Activated T-helper 17 cell treated with anti-CD3 and anti-CD28 coated beads, Interleukin-2, amount 50 U/mL, for 72 hours (primary cell): Measurements from ENCODE around the gene CNN2. TPM values are rescaled to one million over a fixed set of nuclear protein-coding genes. Genes with fewer than 3 reads are reported as not detected.

Source experiments
- ATAC-seq: fragments of 150-1000 bp; cut with Tn5 transposase; replicated peaks from 2 replicates; pipeline ENCODE4 v1.10.0; 2021; ENCODE audit warnings: mild to moderate bottlenecking, moderate library complexity
- H3K27ac Mint-ChIP-seq: one replicate; pipeline ENCODE4 v1.8.0; 2022; ENCODE audit warnings: mixed read lengths
- H3K27me3 Mint-ChIP-seq: one replicate; pipeline ENCODE4 v1.8.0; 2022; ENCODE audit warnings: mixed read lengths
- H3K36me3 Mint-ChIP-seq: one replicate; pipeline ENCODE4 v1.8.0; 2022; ENCODE audit warnings: low read depth, mild to moderate bottlenecking, mixed read lengths
- H3K4me1 Mint-ChIP-seq: one replicate; pipeline ENCODE4 v1.8.0; 2022; ENCODE audit warnings: mixed read lengths
- H3K4me3 Mint-ChIP-seq: one replicate; pipeline ENCODE4 v1.8.0; 2022; ENCODE audit warnings: mild to moderate bottlenecking, mixed read lengths
- H3K9me3 Mint-ChIP-seq: one replicate; pipeline ENCODE4 v1.8.0; 2022; ENCODE audit warnings: mixed read lengths
- total RNA-seq, 2 donors: library from RNA; stranded (reverse); gene quantifications; one replicate each; pipeline ENCODE4 v1.2.3, GENCODE V29; 2022

Gene CNN2
- total RNA-seq, 2 donors from 2014 or later, result 152 to 246 TPM

- H3K4me1 Mint-ChIP-seq, result peaks cover 5% of the 10 kb centered on the region
- H3K36me3 Mint-ChIP-seq, result peaks cover 6% of the 10 kb centered on the region
- no peak for ATAC-seq
- no peak overlapping the region for H3K4me3 Mint-ChIP-seq
- H3K9me3 Mint-ChIP-seq, result no peaks in the 10 kb centered on the region
- no peak overlapping the region for H3K27ac Mint-ChIP-seq
- H3K27me3 Mint-ChIP-seq, result peaks cover 17% of the 10 kb centered on the region
These were observed 23.1 kb upstream of the CNN2 start for GRCh38 chr19:1003283-1003682.

- ATAC-seq, result no peak
- peaks cover 10% of the 10 kb centered on the region for H3K27me3 Mint-ChIP-seq
- H3K27ac Mint-ChIP-seq, result no peak overlapping the region
- peaks cover 5% of the 10 kb centered on the region for H3K4me1 Mint-ChIP-seq
- no peaks in the 10 kb centered on the region for H3K9me3 Mint-ChIP-seq
- peaks cover under 1% of the 10 kb centered on the region for H3K36me3 Mint-ChIP-seq
- H3K4me3 Mint-ChIP-seq, result no peak overlapping the region
These were observed 22.1 kb upstream of the CNN2 start for GRCh38 chr19:1004204-1004802.

GRCh38 chr19:1004803-1005664 is 21.4 kb upstream of the CNN2 start:
- H3K27me3 Mint-ChIP-seq, result peaks cover 8% of the 10 kb centered on the region
- H3K36me3 Mint-ChIP-seq, result no peaks in the 10 kb centered on the region
- peaks cover 5% of the 10 kb centered on the region for H3K4me1 Mint-ChIP-seq
- no peak for ATAC-seq
- H3K27ac Mint-ChIP-seq, result no peak overlapping the region
- no peak overlapping the region for H3K4me3 Mint-ChIP-seq
- no peaks in the 10 kb centered on the region for H3K9me3 Mint-ChIP-seq

GRCh38 chr19:1006711-1007398 is 19.6 kb upstream of the CNN2 start:
- no peak for ATAC-seq
- Mint-ChIP-seq H3K9me3 (no peaks in the 10 kb centered on the region), H3K27ac (no peak overlapping the region)

GRCh38 chr19:1007399-1008251 is 18.8 kb upstream of the CNN2 start:
- H3K9me3 Mint-ChIP-seq, result no peaks in the 10 kb centered on the region
- no peak overlapping the region for H3K27ac Mint-ChIP-seq
- no peak for ATAC-seq
- H3K27me3 Mint-ChIP-seq, result peaks cover 2% of the 10 kb centered on the region
- peaks cover 2% of the 10 kb centered on the region for H3K4me1 Mint-ChIP-seq
- no peaks in the 10 kb centered on the region for H3K36me3 Mint-ChIP-seq
- no peak overlapping the region for H3K4me3 Mint-ChIP-seq

More at GRCh38 chr19:1006711-1007398, 19.6 kb upstream of the CNN2 start:
- no peak overlapping the region for H3K4me3 Mint-ChIP-seq
- H3K4me1 Mint-ChIP-seq, result peaks cover 5% of the 10 kb centered on the region
- no peaks in the 10 kb centered on the region for H3K36me3 Mint-ChIP-seq
- peaks cover 5% of the 10 kb centered on the region for H3K27me3 Mint-ChIP-seq

- ATAC-seq, result no peak
- Mint-ChIP-seq H3K27me3 (no peaks in the 10 kb centered on the region), H3K36me3 (no peaks in the 10 kb centered on the region), H3K4me3 (no peak overlapping the region), H3K9me3 (no peaks in the 10 kb centered on the region), H3K27ac (no peak overlapping the region), H3K4me1 (no peaks in the 10 kb centered on the region)
These were observed 18.0 kb upstream of the CNN2 start for GRCh38 chr19:1008268-1009040.

GRCh38 chr19:1009041-1009980 is 17.1 kb upstream of the CNN2 start:
- ATAC-seq, result no peak
- no peaks in the 10 kb centered on the region for H3K4me1 Mint-ChIP-seq
- H3K36me3 Mint-ChIP-seq, result no peaks in the 10 kb centered on the region
- H3K27me3 Mint-ChIP-seq, result no peaks in the 10 kb centered on the region
- H3K4me3 Mint-ChIP-seq, result no peak overlapping the region
- H3K9me3 Mint-ChIP-seq, result no peaks in the 10 kb centered on the region
- H3K27ac Mint-ChIP-seq, result no peak overlapping the region

GRCh38 chr19:1009981-1010538 is 16.3 kb upstream of the CNN2 start:
- Mint-ChIP-seq H3K4me3 (no peak overlapping the region), H3K27me3 (no peaks in the 10 kb centered on the region), H3K36me3 (no peaks in the 10 kb centered on the region), H3K27ac (no peak overlapping the region), H3K9me3 (no peaks in the 10 kb centered on the region), H3K4me1 (no peaks in the 10 kb centered on the region)
- ATAC-seq, result no peak

- Mint-ChIP-seq H3K9me3 (no peaks in the 10 kb centered on the region), H3K4me3 (no peak overlapping the region), H3K27me3 (no peaks in the 10 kb centered on the region), H3K4me1 (no peaks in the 10 kb centered on the region), H3K27ac (no peak overlapping the region), H3K36me3 (no peaks in the 10 kb centered on the region)
- ATAC-seq, result no peak
These were observed 15.6 kb upstream of the CNN2 start for GRCh38 chr19:1010586-1011510.

GRCh38 chr19:1011831-1012333 is 14.5 kb upstream of the CNN2 start:
- H3K4me1 Mint-ChIP-seq, result no peaks in the 10 kb centered on the region
- no peak overlapping the region for H3K4me3 Mint-ChIP-seq
- H3K9me3 Mint-ChIP-seq, result no peaks in the 10 kb centered on the region
- no peaks in the 10 kb centered on the region for H3K27me3 Mint-ChIP-seq
- no peaks in the 10 kb centered on the region for H3K36me3 Mint-ChIP-seq
- no peak for ATAC-seq
- no peak overlapping the region for H3K27ac Mint-ChIP-seq

- Mint-ChIP-seq H3K4me1 (no peaks in the 10 kb centered on the region), H3K9me3 (no peaks in the 10 kb centered on the region), H3K4me3 (no peak overlapping the region), H3K27me3 (no peaks in the 10 kb centered on the region), H3K27ac (no peak overlapping the region), H3K36me3 (no peaks in the 10 kb centered on the region)
- no peak for ATAC-seq
These were observed 14.1 kb upstream of the CNN2 start for GRCh38 chr19:1012334-1012733.

GRCh38 chr19:1013218-1013617 is 13.2 kb upstream of the CNN2 start:
- Mint-ChIP-seq H3K36me3 (peaks cover under 1% of the 10 kb centered on the region), H3K9me3 (no peaks in the 10 kb centered on the region), H3K27me3 (no peaks in the 10 kb centered on the region), H3K4me3 (no peak overlapping the region), H3K4me1 (peaks cover 8% of the 10 kb centered on the region), H3K27ac (no peak overlapping the region)
- no peak for ATAC-seq
